Measurements from ENCODE around the gene MTG2. TPM values are rescaled to one million over a fixed set of nuclear protein-coding genes. Genes with fewer than 3 reads are reported as not detected.

Gene MTG2
- total and polyA plus RNA-seq, 2 of the 13 experiments (the other 11 are each of a cell fraction or from before 2014, with no cell fraction given) = 20.4 to 37.8 TPM

GRCh38 chr20:62151225-62151624 is 31.6 kb upstream of the MTG2 start:
- POLR2A ChIA-PET = no interaction called here
- H3K27ac ChIP-seq (ENCODE audit: extremely low read length, insufficient read depth, low read length) = no peak overlapping the region
- WGBS (ENCODE audit: low lambda C conversion rate) = 95% methylated on average over 9 of the region's 11 CpGs
- no peak for FAIRE-seq
- no peak for DNase-seq (ENCODE audit: low spot score)
- CTCF ChIA-PET (ENCODE audit: low intra/inter-chr PET ratio, low total read pairs) = no interaction called here
- in situ Hi-C loops (cut with HindIII; ENCODE audit: extremely low pct_ligation_motif_present, low pct_unique_long_range_greater_than_20kb) (no loop called here), intact Hi-C loops (cut with micrococcal nuclease; ENCODE audit: unreplicated experiment) (no loop called here)
- BruUV-seq (replicated peaks) = no TSS peak
- H3K4me3 ChIP-seq (replicated peaks in 1 of 3; ENCODE audit: insufficient read depth in 1 of 3, low read depth in 2 of 3, low read length in 3 of 3) = no peak overlapping the region
- no peak overlapping the region for H3K9ac ChIP-seq (ENCODE audit: insufficient read depth, low read depth, low read length)
- peaks cover 96% of the 10 kb centered on the region for H3K79me2 ChIP-seq (ENCODE audit: insufficient read depth, low read length)
- TF ChIP-seq, protein P1, sequence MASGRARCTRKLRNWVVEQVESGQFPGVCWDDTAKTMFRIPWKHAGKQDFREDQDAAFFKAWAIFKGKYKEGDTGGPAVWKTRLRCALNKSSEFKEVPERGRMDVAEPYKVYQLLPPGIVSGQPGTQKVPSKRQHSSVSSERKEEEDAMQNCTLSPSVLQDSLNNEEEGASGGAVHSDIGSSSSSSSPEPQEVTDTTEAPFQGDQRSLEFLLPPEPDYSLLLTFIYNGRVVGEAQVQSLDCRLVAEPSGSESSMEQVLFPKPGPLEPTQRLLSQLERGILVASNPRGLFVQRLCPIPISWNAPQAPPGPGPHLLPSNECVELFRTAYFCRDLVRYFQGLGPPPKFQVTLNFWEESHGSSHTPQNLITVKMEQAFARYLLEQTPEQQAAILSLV (CRISPR knock-in tag; IDR thresholded peaks at IDR 0.05; ENCODE audit: borderline replicate concordance) = peak; percentile 36; the same call in 1 of the 2 replicates
- TF ChIP-seq AGO2 (optimal IDR thresholded peaks at IDR 0.05; ENCODE audit: low read depth, low read length) (peak; percentile 30), KAT7 (CRISPR knock-in tag; IDR thresholded peaks at IDR 0.05; ENCODE audit: borderline replicate concordance) (no peak)
- H2AFZ ChIP-seq (ENCODE audit: low read length) = no peak overlapping the region
- no peak for ATAC-seq
- H4K20me1 ChIP-seq (ENCODE audit: insufficient read depth, low read length) = peaks cover 35% of the 10 kb centered on the region
- H3K9me3 ChIP-seq (ENCODE audit: low read length) = no peaks in the 10 kb centered on the region
- no peak overlapping the region for H3K4me2 ChIP-seq (ENCODE audit: low read depth, low read length)
- peaks cover 9 to 33% of the 10 kb centered on the region in 2 experiments; a peak in 4 of 5 replicates for H3K36me3 ChIP-seq (replicated peaks in 1 of 2; ENCODE audit: control insufficient read depth in 1 of 2, insufficient read depth in 2 of 2, low read length in 2 of 2)
- H3K27me3 ChIP-seq (ENCODE audit: control insufficient read depth in 1 of 2, insufficient read depth in 2 of 2, low read length in 2 of 2) = no peaks in the 10 kb centered on the region
- peaks cover 65% of the 10 kb centered on the region for H3K4me1 ChIP-seq (ENCODE audit: insufficient read depth, low read length)

DNA sequence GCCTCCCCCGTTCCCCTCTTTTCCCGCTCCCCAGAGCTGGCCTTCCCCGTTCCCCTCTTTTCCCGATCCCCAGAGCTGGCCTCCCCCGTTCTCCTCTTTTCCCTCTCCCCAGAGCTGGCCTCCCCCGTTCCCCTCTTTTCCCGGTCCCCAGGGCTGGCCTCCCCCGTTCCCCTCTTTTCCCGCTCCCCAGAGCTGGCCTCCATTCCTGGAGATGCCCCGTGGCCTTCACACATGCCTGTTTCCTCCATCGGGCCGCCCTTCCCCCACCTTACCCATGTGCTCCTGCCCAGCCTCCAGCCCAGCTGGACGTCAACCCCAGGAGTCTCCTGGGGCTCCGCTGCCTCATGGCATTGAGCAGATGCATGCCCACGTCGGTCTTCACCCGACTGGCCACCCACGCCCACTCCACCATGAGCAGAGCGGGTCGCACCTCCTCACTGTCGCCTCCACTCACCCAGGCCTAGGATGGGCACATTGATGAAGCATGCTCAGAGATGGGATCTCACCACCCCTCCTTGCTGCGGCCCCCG is 30.9 kb upstream of the MTG2 start:
- 89% methylated on average over 23 of the region's 23 CpGs for WGBS (ENCODE audit: low lambda C conversion rate)
- H3K9ac ChIP-seq (ENCODE audit: insufficient read depth, low read depth, low read length) = no peak overlapping the region
- no peaks in the 10 kb centered on the region for H3K27me3 ChIP-seq (ENCODE audit: control insufficient read depth in 1 of 2, insufficient read depth in 2 of 2, low read length in 2 of 2)
- intact Hi-C loops (cut with micrococcal nuclease; ENCODE audit: unreplicated experiment) = no loop called here
- no peak overlapping the region for H3K27ac ChIP-seq (ENCODE audit: extremely low read length, insufficient read depth, low read length)
- no TSS peak for BruUV-seq (replicated peaks)
- peaks cover 65% of the 10 kb centered on the region for H3K4me1 ChIP-seq (ENCODE audit: insufficient read depth, low read length)
- in situ Hi-C loops (cut with HindIII; ENCODE audit: extremely low pct_ligation_motif_present, low pct_unique_long_range_greater_than_20kb) = no loop called here
- H3K36me3 ChIP-seq (replicated peaks in 1 of 2; ENCODE audit: control insufficient read depth in 1 of 2, insufficient read depth in 2 of 2, low read length in 2 of 2) = peaks cover 9 to 33% of the 10 kb centered on the region in 2 experiments; a peak in 4 of 5 replicates
- FAIRE-seq = no peak
- peaks cover 96% of the 10 kb centered on the region for H3K79me2 ChIP-seq (ENCODE audit: insufficient read depth, low read length)
- DNase-seq (ENCODE audit: low spot score) = no peak
- CTCF ChIA-PET (ENCODE audit: low intra/inter-chr PET ratio, low total read pairs) = no interaction called here
- peaks cover 36% of the 10 kb centered on the region for H4K20me1 ChIP-seq (ENCODE audit: insufficient read depth, low read length)
- no peak overlapping the region for H2AFZ ChIP-seq (ENCODE audit: low read length)
- POLR2A ChIA-PET = no interaction called here
- ATAC-seq = no peak
- TF ChIP-seq, protein P2, sequence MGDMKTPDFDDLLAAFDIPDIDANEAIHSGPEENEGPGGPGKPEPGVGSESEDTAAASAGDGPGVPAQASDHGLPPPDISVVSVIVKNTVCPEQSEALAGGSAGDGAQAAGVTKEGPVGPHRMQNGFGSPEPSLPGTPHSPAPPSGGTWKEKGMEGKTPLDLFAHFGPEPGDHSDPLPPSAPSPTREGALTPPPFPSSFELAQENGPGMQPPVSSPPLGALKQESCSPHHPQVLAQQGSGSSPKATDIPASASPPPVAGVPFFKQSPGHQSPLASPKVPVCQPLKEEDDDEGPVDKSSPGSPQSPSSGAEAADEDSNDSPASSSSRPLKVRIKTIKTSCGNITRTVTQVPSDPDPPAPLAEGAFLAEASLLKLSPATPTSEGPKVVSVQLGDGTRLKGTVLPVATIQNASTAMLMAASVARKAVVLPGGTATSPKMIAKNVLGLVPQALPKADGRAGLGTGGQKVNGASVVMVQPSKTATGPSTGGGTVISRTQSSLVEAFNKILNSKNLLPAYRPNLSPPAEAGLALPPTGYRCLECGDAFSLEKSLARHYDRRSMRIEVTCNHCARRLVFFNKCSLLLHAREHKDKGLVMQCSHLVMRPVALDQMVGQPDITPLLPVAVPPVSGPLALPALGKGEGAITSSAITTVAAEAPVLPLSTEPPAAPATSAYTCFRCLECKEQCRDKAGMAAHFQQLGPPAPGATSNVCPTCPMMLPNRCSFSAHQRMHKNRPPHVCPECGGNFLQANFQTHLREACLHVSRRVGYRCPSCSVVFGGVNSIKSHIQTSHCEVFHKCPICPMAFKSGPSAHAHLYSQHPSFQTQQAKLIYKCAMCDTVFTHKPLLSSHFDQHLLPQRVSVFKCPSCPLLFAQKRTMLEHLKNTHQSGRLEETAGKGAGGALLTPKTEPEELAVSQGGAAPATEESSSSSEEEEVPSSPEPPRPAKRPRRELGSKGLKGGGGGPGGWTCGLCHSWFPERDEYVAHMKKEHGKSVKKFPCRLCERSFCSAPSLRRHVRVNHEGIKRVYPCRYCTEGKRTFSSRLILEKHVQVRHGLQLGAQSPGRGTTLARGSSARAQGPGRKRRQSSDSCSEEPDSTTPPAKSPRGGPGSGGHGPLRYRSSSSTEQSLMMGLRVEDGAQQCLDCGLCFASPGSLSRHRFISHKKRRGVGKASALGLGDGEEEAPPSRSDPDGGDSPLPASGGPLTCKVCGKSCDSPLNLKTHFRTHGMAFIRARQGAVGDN (CRISPR knock-in tag; IDR thresholded peaks at IDR 0.05) = peak; percentile 16
- TF ChIP-seq MNT (IDR thresholded peaks at IDR 0.05) = 0 out of 2 replicates have a peak, but pooled peaks have one; percentile 8
- TF ChIP-seq TIGD3 (CRISPR knock-in tag; IDR thresholded peaks at IDR 0.05; ENCODE audit: borderline replicate concordance) = no peak
- 0 out of 2 replicates have a peak, but pooled peaks have one; percentile 62 for TF ChIP-seq NPAS2 (CRISPR knock-in tag; IDR thresholded peaks at IDR 0.05; ENCODE audit: borderline replicate concordance)
- no peak for TF ChIP-seq ZNF616 (CRISPR knock-in tag; IDR thresholded peaks at IDR 0.05; ENCODE audit: low read depth)
- 0 out of 2 replicates have a peak, but pooled peaks have one; percentile 50 for TF ChIP-seq PCBP1 (IDR thresholded peaks at IDR 0.05; ENCODE audit: borderline replicate concordance, low read depth, low read length)
- no peak overlapping the region for H3K4me2 ChIP-seq (ENCODE audit: low read depth, low read length)
- H3K4me3 ChIP-seq (replicated peaks in 1 of 3; ENCODE audit: insufficient read depth in 1 of 3, low read depth in 2 of 3, low read length in 3 of 3) = no peak overlapping the region
- no peaks in the 10 kb centered on the region for H3K9me3 ChIP-seq (ENCODE audit: low read length)

Data from HepG2 (cell line).